SH-SY5Y (cell line): ENCODE results near the gene NAALADL2.

Source experiments
- GATA2 ChIP-seq: IDR thresholded peaks from 2 replicates; pipeline ENCODE4 v1.6.1; 2011; ENCODE audit warnings: mild to moderate bottlenecking, low read depth, low read length
- GATA3 ChIP-seq: IDR thresholded peaks from 2 replicates; pipeline ENCODE4 v1.6.1; 2011; ENCODE audit warnings: low read depth, mild to moderate bottlenecking, low read length, moderate library complexity

DNA sequence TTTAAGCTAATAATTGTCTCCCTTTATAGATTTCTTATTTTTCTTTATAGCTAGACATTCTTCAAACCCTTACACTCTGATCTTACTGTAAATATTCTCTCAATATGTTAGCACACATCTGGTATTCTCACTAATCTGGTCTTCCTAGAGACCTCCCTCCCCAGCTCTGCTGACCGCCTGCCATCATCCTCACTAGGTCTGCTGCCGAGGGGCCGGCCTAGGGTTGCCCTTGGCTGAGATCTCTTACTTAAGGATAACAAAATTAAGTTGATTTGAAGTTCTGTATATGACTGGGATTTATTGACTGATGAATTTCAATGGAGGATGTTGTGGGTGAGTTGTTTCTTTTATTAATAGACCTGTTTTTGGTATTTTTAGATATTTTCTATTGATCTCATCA, 586.6 kb downstream of the NAALADL2 start:
- TF ChIP-seq GATA3 (no peak), GATA2 (no peak)
